Caco-2 (cell line): ENCODE results near the gene TASOR2. TPM values are rescaled to one million over a fixed set of nuclear protein-coding genes. Genes with fewer than 3 reads are reported as not detected.

Experiments
- BruUV-seq: library from RNA; stranded (reverse); fragments of 400-500 nt; replicated peaks from 2 replicates; lab custom pipeline; 2021; lab: Mats Ljungman, UMichigan
- CTCF ChIA-PET: fragments of 300-600 bp; sonication (Branson Sonifier 250); formaldehyde crosslinking; loops from one replicate; lab custom pipeline; 2022; ENCODE audit warnings: antibody characterized with exemption; lab: Charles Lee
- POLR2A ChIA-PET: fragments of 300-600 bp; sonication (Branson Sonifier 250); formaldehyde crosslinking; loops from one replicate; lab custom pipeline; 2022; ENCODE audit warnings: antibody characterized with exemption; lab: Charles Lee
- DNase-seq, 2 experiments: peaks; one replicate each; pipeline versions ENCODE4 v3.0.0 to v3.0.0-alpha.2; 2020 to 2022
- H3K27me3 ChIP-seq: replicated peaks from 2 replicates; pipeline ENCODE4 v1.6.0; 2011; ENCODE audit warnings: low read length; ENCODE audit not compliant: control insufficient read depth, insufficient read depth
- H3K36me3 ChIP-seq: 2 replicates; pipeline ENCODE4 v1.5.1; 2011; ENCODE audit warnings: low read length; ENCODE audit not compliant: control insufficient read depth, insufficient read depth
- H3K4me1 ChIP-seq: fragments of 250-450 bp; sonication (Bioruptor Pico); 2 replicates; pipeline ENCODE4 v1.5.1; 2020; ENCODE audit warnings: mild to moderate bottlenecking
- H3K4me3 ChIP-seq: 2 replicates; pipeline ENCODE4 v1.5.1; 2011; ENCODE audit warnings: low read depth, mild to moderate bottlenecking, control low read depth, low read length
- H3K9me3 ChIP-seq: fragments of 250-450 bp; sonication (Bioruptor Pico); 2 replicates; pipeline ENCODE4 v1.5.1; 2020; ENCODE audit warnings: mild to moderate bottlenecking, moderate library complexity
- H3K27ac Mint-ChIP-seq: one replicate; pipeline ENCODE4 v1.8.0; 2022; ENCODE audit warnings: mixed read lengths; ENCODE audit not compliant: unreplicated experiment
- H3K27me3 Mint-ChIP-seq: one replicate; pipeline ENCODE4 v1.8.0; 2022; ENCODE audit warnings: mixed read lengths; ENCODE audit not compliant: insufficient read depth, unreplicated experiment
- H3K36me3 Mint-ChIP-seq: one replicate; pipeline ENCODE4 v1.8.0; 2022; ENCODE audit warnings: mild to moderate bottlenecking, mixed read lengths; ENCODE audit not compliant: insufficient read depth, unreplicated experiment
- H3K4me1 Mint-ChIP-seq: one replicate; pipeline ENCODE4 v1.8.0; 2022; ENCODE audit warnings: low read depth, mixed read lengths; ENCODE audit not compliant: unreplicated experiment
- H3K4me3 Mint-ChIP-seq: one replicate; pipeline ENCODE4 v1.8.0; 2022; ENCODE audit warnings: mild to moderate bottlenecking, moderate library complexity, mixed read lengths; ENCODE audit not compliant: unreplicated experiment
- H3K9me3 Mint-ChIP-seq: one replicate; pipeline ENCODE4 v1.8.0; 2022; ENCODE audit warnings: mixed read lengths; ENCODE audit not compliant: unreplicated experiment
- intact Hi-C: fragments of 100-400 bp; cut with micrococcal nuclease; formaldehyde crosslinking; loops from one replicate; pipeline ENCODE4 v1.10.0; 2022; ENCODE audit not compliant: unreplicated experiment
- total RNA-seq: library from RNA; stranded (reverse); gene quantifications from 2 replicates; pipeline ENCODE4 v1.2.3, GENCODE V29; 2022
- TF ChIP-seq, protein P1 (sequence below), 2 experiments: fragments of 200-600 bp in 1 of 2; IDR thresholded peaks; 1 replicate in 1 of 2; 2 replicates in 1 of 2; pipeline versions ENCODE4 v1.5.1 to v1.8.0; 2011 to 2022; ENCODE audit warnings: antibody characterized with exemption in 1 of 2, control low read depth in 1 of 2, inconsistent platforms in 1 of 2, low read depth in 1 of 2, low read length in 1 of 2, mild to moderate bottlenecking in 1 of 2, moderate library complexity in 1 of 2; ENCODE audit not compliant: insufficient read depth in 1 of 2, severe bottlenecking in 1 of 2, unreplicated experiment in 1 of 2

TASOR2 gene
- total RNA-seq, 1 experiment from 2014 or later = 102 TPM

DNA sequence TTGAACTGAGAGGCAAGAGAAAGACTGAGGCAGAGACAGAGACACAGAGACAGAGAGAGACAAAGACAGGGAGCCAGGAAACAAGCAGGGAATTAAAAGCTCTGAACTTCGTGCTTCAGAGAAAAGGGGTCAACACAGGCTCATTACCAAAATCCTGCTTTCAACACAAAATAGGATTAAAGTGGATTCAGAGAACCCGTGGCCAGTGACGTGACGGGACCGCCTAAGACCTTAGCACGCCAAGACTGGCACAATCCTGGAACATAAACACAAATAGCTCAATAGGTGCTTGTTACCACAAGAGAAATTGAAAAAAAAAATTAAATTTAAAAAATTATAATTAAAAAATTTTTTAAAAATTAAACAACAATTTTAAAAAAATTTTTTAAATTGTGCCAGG lies 39.7 kb upstream of the TASOR2 start:
- CTCF ChIA-PET = interaction anchor here (2.0 kb wide), 1 partner anchor 13 kb away, joined by 6 read pairs; no protein-coding TSS in a partner anchor
- Mint-ChIP-seq H3K4me3 (no peak overlapping the region), H3K27ac (no peak overlapping the region), H3K36me3 (peaks cover 46% of the 10 kb centered on the region), H3K4me1 (peaks cover 19% of the 10 kb centered on the region), H3K27me3 (no peaks in the 10 kb centered on the region), H3K9me3 (no peaks in the 10 kb centered on the region)
- no TSS peak for BruUV-seq
- Histone ChIP-seq H3K4me3 (no peak overlapping the region), H3K36me3 (peaks cover 6% of the 10 kb centered on the region), H3K9me3 (no peaks in the 10 kb centered on the region), H3K4me1 (no peaks in the 10 kb centered on the region), H3K27me3 (no peaks in the 10 kb centered on the region)
- TF ChIP-seq, protein P1, sequence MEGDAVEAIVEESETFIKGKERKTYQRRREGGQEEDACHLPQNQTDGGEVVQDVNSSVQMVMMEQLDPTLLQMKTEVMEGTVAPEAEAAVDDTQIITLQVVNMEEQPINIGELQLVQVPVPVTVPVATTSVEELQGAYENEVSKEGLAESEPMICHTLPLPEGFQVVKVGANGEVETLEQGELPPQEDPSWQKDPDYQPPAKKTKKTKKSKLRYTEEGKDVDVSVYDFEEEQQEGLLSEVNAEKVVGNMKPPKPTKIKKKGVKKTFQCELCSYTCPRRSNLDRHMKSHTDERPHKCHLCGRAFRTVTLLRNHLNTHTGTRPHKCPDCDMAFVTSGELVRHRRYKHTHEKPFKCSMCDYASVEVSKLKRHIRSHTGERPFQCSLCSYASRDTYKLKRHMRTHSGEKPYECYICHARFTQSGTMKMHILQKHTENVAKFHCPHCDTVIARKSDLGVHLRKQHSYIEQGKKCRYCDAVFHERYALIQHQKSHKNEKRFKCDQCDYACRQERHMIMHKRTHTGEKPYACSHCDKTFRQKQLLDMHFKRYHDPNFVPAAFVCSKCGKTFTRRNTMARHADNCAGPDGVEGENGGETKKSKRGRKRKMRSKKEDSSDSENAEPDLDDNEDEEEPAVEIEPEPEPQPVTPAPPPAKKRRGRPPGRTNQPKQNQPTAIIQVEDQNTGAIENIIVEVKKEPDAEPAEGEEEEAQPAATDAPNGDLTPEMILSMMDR (IDR thresholded peaks at IDR 0.05; ENCODE audit: insufficient read depth in 1 of 2, low read depth in 1 of 2, low read length in 1 of 2, severe bottlenecking in 1 of 2, unreplicated experiment in 1 of 2) = no peak
- POLR2A ChIA-PET = no interaction called here
- intact Hi-C loops = no loop called here
- DNase-seq = no peak

DNA sequence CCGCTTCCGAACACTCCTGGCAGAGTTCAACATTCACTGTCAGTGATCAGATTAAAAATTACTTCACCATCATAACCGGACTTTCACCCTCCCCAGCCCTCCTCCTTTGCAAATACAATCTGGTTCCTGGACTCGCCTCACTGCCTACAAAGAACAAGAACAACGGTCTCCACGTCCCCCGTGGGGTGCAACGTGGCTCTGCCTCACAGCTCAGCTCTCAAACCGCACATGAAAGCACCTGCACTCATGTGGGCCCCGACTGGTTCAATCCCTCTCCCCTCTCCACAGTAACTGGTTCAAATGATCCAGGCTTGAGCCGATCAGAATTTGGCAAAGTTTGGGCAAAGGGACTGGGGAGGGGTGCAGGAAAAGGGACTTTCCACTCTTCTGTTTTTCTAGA lies 39.3 kb upstream of the TASOR2 start:
- H3K27me3 Mint-ChIP-seq = no peaks in the 10 kb centered on the region
- H3K4me3 ChIP-seq = no peak overlapping the region
- no peak for DNase-seq
- H3K4me3 Mint-ChIP-seq = no peak overlapping the region
- H3K36me3 Mint-ChIP-seq = peaks cover 46% of the 10 kb centered on the region
- H3K9me3 Mint-ChIP-seq = no peaks in the 10 kb centered on the region
- peaks cover 5% of the 10 kb centered on the region for H3K36me3 ChIP-seq
- ChIA-PET CTCF (interaction anchor here (2.0 kb wide), 1 partner anchor 14 kb away, joined by 6 read pairs; no protein-coding TSS in a partner anchor), POLR2A (no interaction called here)
- no peaks in the 10 kb centered on the region for H3K27me3 ChIP-seq
- H3K4me1 Mint-ChIP-seq = peaks cover 19% of the 10 kb centered on the region
- H3K4me1 ChIP-seq = no peaks in the 10 kb centered on the region
- TF ChIP-seq, protein P1 (IDR thresholded peaks at IDR 0.05; ENCODE audit: insufficient read depth in 1 of 2, low read depth in 1 of 2, low read length in 1 of 2, severe bottlenecking in 1 of 2, unreplicated experiment in 1 of 2) = no peak
- no TSS peak for BruUV-seq
- no peak overlapping the region for H3K27ac Mint-ChIP-seq
- intact Hi-C loops = no loop called here
- H3K9me3 ChIP-seq = no peaks in the 10 kb centered on the region

DNA sequence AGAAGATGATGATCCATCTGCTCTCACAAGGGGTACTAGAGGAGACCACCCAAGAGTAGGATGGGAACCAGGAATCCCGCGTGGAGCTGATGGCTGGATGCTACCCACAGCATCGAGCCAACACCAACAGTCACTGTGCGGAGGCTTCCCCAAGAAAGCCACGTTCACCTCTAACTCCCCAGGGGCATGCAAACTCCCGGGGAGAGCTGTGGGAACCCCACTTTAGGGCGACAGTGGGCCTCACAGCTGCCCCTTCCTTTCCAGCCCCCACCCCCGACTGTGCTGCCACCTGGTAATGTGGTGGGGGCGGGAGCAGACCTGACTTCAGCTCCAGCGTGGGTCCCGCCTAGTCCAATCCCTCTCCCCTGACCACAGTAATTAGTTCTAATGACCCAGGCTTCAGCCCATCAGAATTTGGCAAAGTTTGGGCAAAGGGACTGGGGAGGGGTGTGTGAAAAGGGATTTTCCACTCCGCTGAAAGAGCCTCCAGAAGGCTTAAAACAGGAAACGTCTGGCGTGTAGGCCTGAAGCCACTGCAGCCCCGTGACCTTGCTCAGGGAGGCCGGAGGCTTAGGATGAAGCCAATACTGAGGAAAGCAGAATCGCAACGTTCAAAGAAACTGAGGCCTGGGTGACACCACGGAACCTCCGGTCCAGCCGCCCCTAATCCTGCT lies 38.6 kb upstream of the TASOR2 start:
- Histone ChIP-seq H3K4me1 (no peaks in the 10 kb centered on the region), H3K36me3 (peaks cover 5% of the 10 kb centered on the region), H3K9me3 (no peaks in the 10 kb centered on the region), H3K4me3 (no peak overlapping the region), H3K27me3 (no peaks in the 10 kb centered on the region)
- DNase-seq = no peak
- no peak overlapping the region for H3K4me3 Mint-ChIP-seq
- no peak overlapping the region for H3K27ac Mint-ChIP-seq
- intact Hi-C loops = no loop called here
- H3K4me1 Mint-ChIP-seq = peaks cover 19% of the 10 kb centered on the region
- ChIA-PET CTCF (interaction anchor here (2.0 kb wide), 1 partner anchor 14 kb away, joined by 6 read pairs; no protein-coding TSS in a partner anchor), POLR2A (no interaction called here)
- H3K27me3 Mint-ChIP-seq = no peaks in the 10 kb centered on the region
- TF ChIP-seq, protein P1 (IDR thresholded peaks at IDR 0.05; ENCODE audit: insufficient read depth in 1 of 2, low read depth in 1 of 2, low read length in 1 of 2, severe bottlenecking in 1 of 2, unreplicated experiment in 1 of 2) = no peak
- H3K9me3 Mint-ChIP-seq = no peaks in the 10 kb centered on the region
- peaks cover 42% of the 10 kb centered on the region for H3K36me3 Mint-ChIP-seq
- no TSS peak for BruUV-seq
